ENCODE results near the gene TPP1. TPM values are rescaled to one million over a fixed set of nuclear protein-coding genes. Genes with fewer than 3 reads are reported as not detected.
A peak's percentile ranks its signal among the peaks of the same experiment; 100 is the strongest.

The TPP1 gene
- total and polyA plus RNA-seq, 7 donors = 13.2 to 60.3 (median 47.9) TPM

- Histone ChIP-seq H3K36me3 (peaks cover 0 to 12% (median 0%) of the 10 kb centered on the region in 4 donors), H3K27me3 (no peaks in the 10 kb centered on the region), H3K4me1 (peaks cover 0 to 24% (median 19%) of the 10 kb centered on the region in 4 donors), H3K27ac (peak overlapping the region in 3 of 4 donors; percentile 75 to 80 (median 78)), H3K9me3 (peaks cover 0 to 9% (median 2%) of the 10 kb centered on the region in 4 donors), H3K4me3 (peak overlapping the region in 2 of 4 donors; percentile 21 to 24)
- intact Hi-C loops (cut with DNase I) = no loop called here
- TF ChIP-seq POLR2AphosphoS5 (IDR thresholded peaks at IDR 0.05) = peak in 3 of 4 donors; percentile 27 to 70 (median 65)
- TF ChIP-seq CTCF (IDR thresholded peaks at IDR 0.05) = no peak
- 92 to 96% methylated on average over 25 of the region's 25 CpGs for WGBS, 2 donors
- DNase-seq = peak; percentile 75
Observed at GRCh38 chr11:6586434-6587359, 32.5 kb downstream of the TPP1 start.

GRCh38 chr11:6584528-6584927 is 34.7 kb downstream of the TPP1 start:
- H3K9me3 ChIP-seq = peaks cover 0 to 9% (median 2%) of the 10 kb centered on the region in 4 donors
- H3K4me1 ChIP-seq = peaks cover 0 to 24% (median 19%) of the 10 kb centered on the region in 4 donors
- H3K36me3 ChIP-seq = peaks cover 0 to 16% (median 0%) of the 10 kb centered on the region in 4 donors
- no peak for TF ChIP-seq EP300 (IDR thresholded peaks at IDR 0.05)
- WGBS, 2 donors = 95 to 96% methylated on average over 4 of the region's 4 CpGs
- intact Hi-C loops (cut with DNase I) = no loop called here
- H3K27ac ChIP-seq = peak overlapping the region in 1 of 4 donors; percentile 80
- no peak for DNase-seq
- no peak overlapping the region for H3K4me3 ChIP-seq
- H3K27me3 ChIP-seq = no peaks in the 10 kb centered on the region

- intact Hi-C loops (cut with DNase I) = no loop called here
- Histone ChIP-seq H3K27me3 (no peaks in the 10 kb centered on the region), H3K27ac (no peak overlapping the region), H3K36me3 (peaks cover 0 to 12% (median 0%) of the 10 kb centered on the region in 4 donors), H3K4me1 (peaks cover 0 to 24% (median 19%) of the 10 kb centered on the region in 4 donors), H3K9me3 (peaks cover 0 to 9% (median 2%) of the 10 kb centered on the region in 4 donors), H3K4me3 (no peak overlapping the region)
- no peak for TF ChIP-seq POLR2A (IDR thresholded peaks at IDR 0.05)
- TF ChIP-seq EP300 (IDR thresholded peaks at IDR 0.05) = no peak
- TF ChIP-seq CTCF (IDR thresholded peaks at IDR 0.05) = no peak
- TF ChIP-seq POLR2AphosphoS5 (IDR thresholded peaks at IDR 0.05) = no peak
- WGBS, 2 donors = 98 to 100% methylated on average over 1 of the region's 1 CpG
- DNase-seq = no peak
Observed at GRCh38 chr11:6583584-6583983, 35.6 kb downstream of the TPP1 start.

- Histone ChIP-seq H3K27ac (no peak overlapping the region), H3K36me3 (peaks cover 0 to 12% (median 0%) of the 10 kb centered on the region in 4 donors), H3K4me1 (peaks cover 0 to 25% (median 20%) of the 10 kb centered on the region in 4 donors), H3K27me3 (no peaks in the 10 kb centered on the region), H3K4me3 (no peak overlapping the region), H3K9me3 (peaks cover 0 to 9% (median 2%) of the 10 kb centered on the region in 4 donors)
- intact Hi-C loops (cut with DNase I) = no loop called here
- TF ChIP-seq CTCF (IDR thresholded peaks at IDR 0.05) = no peak
- no peak for TF ChIP-seq POLR2AphosphoS5 (IDR thresholded peaks at IDR 0.05)
- TF ChIP-seq POLR2A (IDR thresholded peaks at IDR 0.05) = no peak
- TF ChIP-seq EP300 (IDR thresholded peaks at IDR 0.05) = no peak
- no peak for DNase-seq
- WGBS, 2 donors = 91 to 99% methylated on average over 2 of the region's 2 CpGs
Observed at GRCh38 chr11:6579681-6580080, 39.5 kb downstream of the TPP1 start.

GRCh38 chr11:6578134-6578533 is 41.1 kb downstream of the TPP1 start:
- Histone ChIP-seq H3K27ac (peak overlapping the region in 1 of 4 donors; percentile 83), H3K4me3 (no peak overlapping the region), H3K36me3 (peaks cover 0 to 12% (median 0%) of the 10 kb centered on the region in 4 donors), H3K9me3 (peaks cover 0 to under 1% (median 0%) of the 10 kb centered on the region in 4 donors), H3K27me3 (no peaks in the 10 kb centered on the region), H3K4me1 (peaks cover 0 to 25% (median 20%) of the 10 kb centered on the region in 4 donors)
- no peak for DNase-seq
- TF ChIP-seq EP300 (IDR thresholded peaks at IDR 0.05) (no peak), CTCF (IDR thresholded peaks at IDR 0.05) (no peak), POLR2AphosphoS5 (IDR thresholded peaks at IDR 0.05) (no peak), POLR2A (IDR thresholded peaks at IDR 0.05) (no peak)
- intact Hi-C loops (cut with DNase I) = no loop called here
- 93 to 96% methylated on average over 1 of the region's 1 CpG for WGBS, 2 donors
